CD4-positive, alpha-beta memory T cell (primary cell): Measurements from ENCODE around the gene PRR3. TPM values are rescaled to one million over a fixed set of nuclear protein-coding genes. Genes with fewer than 3 reads are reported as not detected.

Experiments
- CTCF ChIA-PET: fragments of 350-600 bp; sonication (Branson Sonifier 250); formaldehyde crosslinking; loops from one replicate; lab custom pipeline; 2021; ENCODE audit warnings: inconsistent platforms; ENCODE audit not compliant: partially characterized antibody; lab: Charles Lee
- POLR2A ChIA-PET: fragments of 350-600 bp; sonication (Branson Sonifier 250); formaldehyde crosslinking; loops from one replicate; lab custom pipeline; 2021; ENCODE audit not compliant: partially characterized antibody; lab: Charles Lee
- DNase-seq, 5 donors: peaks; one replicate each; pipeline versions ENCODE4 v3.0.0 to v3.0.0-alpha.2; 2020 to 2022; ENCODE audit warnings: mixed read lengths in 1 of 5
- H3K27ac ChIP-seq: one replicate; pipeline ENCODE4 v1.7.0; 2013; ENCODE audit warnings: low read depth, low read length
- H3K27me3 ChIP-seq: 2 replicates; pipeline ENCODE4 v1.7.0; 2013; ENCODE audit warnings: mild to moderate bottlenecking, low read length, moderate library complexity; ENCODE audit not compliant: insufficient read depth
- H3K36me3 ChIP-seq: 2 replicates; pipeline ENCODE4 v1.7.0; 2013; ENCODE audit warnings: mild to moderate bottlenecking, low read length, moderate library complexity; ENCODE audit not compliant: insufficient read depth
- H3K4me1 ChIP-seq: 2 replicates; pipeline ENCODE4 v1.7.0; 2013; ENCODE audit warnings: mild to moderate bottlenecking, low read length, moderate library complexity; ENCODE audit not compliant: insufficient read depth
- H3K4me3 ChIP-seq, 2 donors: one replicate each; pipeline ENCODE4 v1.7.0; 2013; ENCODE audit warnings: low read length in 2 of 2, mild to moderate bottlenecking in 1 of 2
- H3K9me3 ChIP-seq, 2 donors: one replicate each; pipeline ENCODE4 v1.7.0; 2013; ENCODE audit warnings: low read length in 2 of 2, control low read depth in 1 of 2; ENCODE audit not compliant: control insufficient read depth in 1 of 2
- H3K27ac Mint-ChIP-seq, 7 donors: one replicate each; pipeline ENCODE4 v1.8.0; 2020 to 2021; ENCODE audit warnings: mixed read lengths in 7 of 7, mild to moderate bottlenecking in 6 of 7, inconsistent platforms in 3 of 7, moderate library complexity in 3 of 7
- H3K27me3 Mint-ChIP-seq, 2 donors: one replicate each; pipeline ENCODE4 v1.8.0; 2020 to 2021; ENCODE audit warnings: mixed read lengths in 2 of 2
- H3K36me3 Mint-ChIP-seq, 2 donors: one replicate each; pipeline ENCODE4 v1.8.0; 2020 to 2021; ENCODE audit warnings: mixed read lengths in 2 of 2, inconsistent platforms in 1 of 2, mild to moderate bottlenecking in 1 of 2
- H3K4me1 Mint-ChIP-seq, 4 donors: one replicate each; pipeline ENCODE4 v1.8.0; 2020 to 2021; ENCODE audit warnings: mixed read lengths in 4 of 4, mild to moderate bottlenecking in 1 of 4
- H3K4me3 Mint-ChIP-seq, 8 donors: one replicate each; pipeline ENCODE4 v1.8.0; 2020 to 2021; ENCODE audit warnings: mixed read lengths in 8 of 8, mild to moderate bottlenecking in 7 of 8, moderate library complexity in 6 of 8, inconsistent platforms in 3 of 8
- H3K9me3 Mint-ChIP-seq, 8 donors: one replicate each; pipeline ENCODE4 v1.8.0; 2020 to 2021; ENCODE audit warnings: mixed read lengths in 8 of 8, mild to moderate bottlenecking in 5 of 8, inconsistent platforms in 3 of 8, moderate library complexity in 1 of 8
- intact Hi-C: fragments of 100-400 bp; cut with micrococcal nuclease; formaldehyde crosslinking; loops from one replicate; pipeline ENCODE4 v1.15.1; 2023
- polyA plus RNA-seq, 2 donors: library from polyadenylated mRNA; unstranded; fragments of 300-500 nt; fragmentation: Illumina TruSeq; gene quantifications; one replicate each; pipeline ENCODE4 v1.2.3, GENCODE V29; 2021
- total RNA-seq, 2 experiments: library from RNA; stranded (reverse); gene quantifications; one replicate each; pipeline ENCODE4 v1.2.3, GENCODE V29; 2021

Gene PRR3
- total and polyA plus RNA-seq, 4 experiments from 2014 or later = 4.3 to 29.1 (median 17.4) TPM

- H3K27me3 ChIP-seq = no peaks in the 10 kb centered on the region
- DNase-seq = no peak
- Mint-ChIP-seq H3K9me3 (peaks cover 0 to 4% (median 0%) of the 10 kb centered on the region in 8 donors), H3K4me3 (peak overlapping the region in 7 of 8 donors; percentile 51 to 100 (median 99)), H3K27me3 (no peaks in the 10 kb centered on the region), H3K4me1 (peaks cover 53 to 69% (median 63%) of the 10 kb centered on the region in 4 donors), H3K36me3 (peaks cover 18 to 43% of the 10 kb centered on the region in 2 donors), H3K27ac (peak overlapping the region; percentile 54 to 99 (median 92))
- H3K27ac ChIP-seq = peak overlapping the region; percentile 95
- no peaks in the 10 kb centered on the region for H3K9me3 ChIP-seq
- peaks cover 21% of the 10 kb centered on the region for H3K36me3 ChIP-seq
- H3K4me3 ChIP-seq = no peak overlapping the region
- H3K4me1 ChIP-seq = peaks cover 45% of the 10 kb centered on the region
- ChIA-PET CTCF (interaction anchor here (0.7 to 1.2 kb wide), 3 partner anchors 15 to 150 kb away, joined by 3 to 4 read pairs (median 4); no protein-coding TSS in a partner anchor), POLR2A (interaction anchor here (0.8 kb wide), 1 partner anchor 44 kb away, joined by 3 read pairs; the partner anchor contains the start of genes MRPS18B and PPP1R10)
- intact Hi-C loops = no loop called here
Observed at GRCh38 chr6:30573113-30573512, 16.0 kb downstream of the PRR3 start.

DNA sequence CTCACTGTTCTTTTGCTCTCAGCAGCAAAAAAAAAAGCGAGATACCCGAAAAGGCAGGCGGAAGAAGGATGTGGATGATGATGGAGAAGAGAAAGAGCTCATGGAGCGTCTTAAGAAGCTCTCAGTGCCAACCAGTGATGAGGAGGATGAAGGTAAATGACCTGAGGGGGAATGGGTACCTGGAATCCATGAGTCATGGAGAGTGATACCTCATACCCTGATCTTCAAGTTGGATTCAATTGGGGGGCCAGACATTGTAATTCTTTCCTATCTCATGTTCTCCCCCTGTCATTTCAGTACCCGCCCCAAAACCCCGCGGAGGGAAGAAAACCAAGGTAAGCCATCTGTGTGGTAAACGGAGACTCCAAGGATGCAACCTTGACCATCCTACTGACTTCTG lies 21.0 kb downstream of the PRR3 start:
- DNase-seq = no peak
- intact Hi-C loops = no loop called here
- no peaks in the 10 kb centered on the region for H3K9me3 Mint-ChIP-seq
- no peaks in the 10 kb centered on the region for H3K27me3 Mint-ChIP-seq
- ChIA-PET POLR2A (interaction anchor here (2.5 kb wide), 1 partner anchor 36 kb away, joined by 15 read pairs; no protein-coding TSS in a partner anchor), CTCF (interaction anchor here (1.4 to 1.9 kb wide), 7 partner anchors 17 to 127 kb away, joined by 3 to 16 read pairs (median 4); no protein-coding TSS in a partner anchor)
- no peak overlapping the region for H3K4me3 Mint-ChIP-seq
- no peaks in the 10 kb centered on the region for H3K27me3 ChIP-seq
- peaks cover 18% of the 10 kb centered on the region for H3K4me1 ChIP-seq
- H3K36me3 ChIP-seq = peaks cover 64% of the 10 kb centered on the region
- peaks cover 52 to 62% of the 10 kb centered on the region in 2 donors for H3K36me3 Mint-ChIP-seq
- no peaks in the 10 kb centered on the region for H3K9me3 ChIP-seq
- H3K27ac Mint-ChIP-seq = peak overlapping the region in 3 of 7 donors; percentile 32 to 70 (median 54)
- peaks cover 26 to 30% (median 27%) of the 10 kb centered on the region in 4 donors for H3K4me1 Mint-ChIP-seq
- H3K27ac ChIP-seq = no peak overlapping the region
- H3K4me3 ChIP-seq = no peak overlapping the region

DNA sequence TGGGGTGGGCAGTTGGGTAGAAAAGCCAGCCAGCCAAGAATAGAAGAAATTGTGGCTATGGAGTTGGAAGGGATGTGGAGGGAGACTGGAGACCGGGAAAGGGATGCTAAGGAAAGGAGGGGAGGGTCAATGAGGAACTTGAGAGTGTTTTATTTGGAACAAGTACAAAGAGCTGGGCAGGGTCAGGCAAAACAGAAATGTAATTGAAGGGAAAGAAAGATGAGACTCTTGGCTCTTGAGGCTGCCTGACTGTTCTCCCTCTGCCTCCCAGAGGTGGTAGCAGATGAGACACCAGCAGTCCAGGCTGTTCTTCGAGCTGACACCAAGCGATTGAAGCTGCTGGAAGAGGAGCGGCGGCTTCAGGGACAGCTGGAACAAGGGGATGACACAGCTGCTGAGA lies 26.8 kb downstream of the PRR3 start:
- Histone ChIP-seq H3K4me1 (no peaks in the 10 kb centered on the region), H3K4me3 (no peak overlapping the region), H3K27ac (no peak overlapping the region), H3K27me3 (no peaks in the 10 kb centered on the region), H3K9me3 (no peaks in the 10 kb centered on the region), H3K36me3 (peaks cover 86% of the 10 kb centered on the region)
- Mint-ChIP-seq H3K27me3 (no peaks in the 10 kb centered on the region), H3K4me1 (no peaks in the 10 kb centered on the region), H3K36me3 (peaks cover 58 to 77% of the 10 kb centered on the region in 2 donors), H3K27ac (peak overlapping the region in 3 of 7 donors; percentile 16 to 69 (median 54)), H3K4me3 (no peak overlapping the region), H3K9me3 (peaks cover 0 to 2% (median 0%) of the 10 kb centered on the region in 8 donors)
- intact Hi-C loops = no loop called here
- ChIA-PET POLR2A (interaction anchor here (1.1 to 2.0 kb wide), 3 partner anchors 13 to 133 kb away, joined by 3 to 6 read pairs (median 6); partner anchors contain the start of genes ABCF1 and MDC1), CTCF (interaction anchor here (1.4 to 8.2 kb wide), 2 partner anchors 14 to 26 kb away, joined by 3 to 55 read pairs; partner anchors contain the start of gene PRR3)
- DNase-seq = no peak

DNA sequence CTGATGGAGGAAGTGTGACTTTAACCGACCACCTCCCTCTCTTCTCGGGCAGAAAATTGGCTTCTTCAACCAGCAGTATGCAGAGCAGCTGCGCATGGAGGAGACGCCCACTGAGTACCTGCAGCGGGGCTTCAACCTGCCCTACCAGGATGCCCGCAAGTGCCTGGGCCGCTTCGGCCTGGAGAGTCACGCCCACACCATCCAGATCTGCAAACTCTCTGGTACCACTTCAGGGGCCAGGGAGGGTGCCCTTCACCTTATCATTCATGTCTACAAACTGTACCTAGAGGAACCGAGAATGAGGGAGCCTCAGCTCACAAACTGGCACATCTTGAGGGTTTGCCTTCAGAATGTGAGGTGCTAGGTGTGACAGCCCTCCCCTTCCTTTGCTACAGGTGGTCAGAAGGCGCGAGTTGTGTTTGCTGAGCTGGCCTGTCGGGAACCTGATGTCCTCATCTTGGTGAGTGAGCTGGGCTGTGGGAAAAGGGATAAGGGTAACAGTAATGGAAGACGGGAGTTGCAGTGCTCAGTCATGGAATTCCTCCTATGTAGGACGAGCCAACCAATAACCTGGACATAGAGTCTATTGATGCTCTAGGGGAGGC lies 32.8 kb downstream of the PRR3 start:
- CTCF ChIA-PET = interaction anchor here (1.1 to 8.2 kb wide), 5 partner anchors 8 to 108 kb away, joined by 3 to 55 read pairs (median 6); no protein-coding TSS in a partner anchor
- H3K36me3 Mint-ChIP-seq = peaks cover 55 to 67% of the 10 kb centered on the region in 2 donors
- peaks cover 0 to 6% (median 2%) of the 10 kb centered on the region in 4 donors for H3K4me1 Mint-ChIP-seq
- no peaks in the 10 kb centered on the region for H3K27me3 Mint-ChIP-seq
- Histone ChIP-seq H3K4me1 (no peaks in the 10 kb centered on the region), H3K27ac (no peak overlapping the region), H3K27me3 (no peaks in the 10 kb centered on the region), H3K36me3 (peaks cover 61% of the 10 kb centered on the region), H3K4me3 (no peak overlapping the region), H3K9me3 (no peaks in the 10 kb centered on the region)
- peak overlapping the region in 1 of 7 donors; percentile 22 for H3K27ac Mint-ChIP-seq
- DNase-seq = no peak
- H3K4me3 Mint-ChIP-seq = no peak overlapping the region
- POLR2A ChIA-PET = interaction anchor here (1.0 to 1.8 kb wide), 4 partner anchors 12 to 97 kb away, joined by 3 to 4 read pairs (median 3); no protein-coding TSS in a partner anchor
- H3K9me3 Mint-ChIP-seq = peaks cover 0 to 2% (median 0%) of the 10 kb centered on the region in 8 donors
- intact Hi-C loops = no loop called here

GRCh38 chr6:30590509-30590908 lies 33.4 kb downstream of the PRR3 start:
- peaks cover 0 to 2% (median 0%) of the 10 kb centered on the region in 8 donors for H3K9me3 Mint-ChIP-seq
- CTCF ChIA-PET = interaction anchor here (0.6 to 2.1 kb wide), 5 partner anchors 11 to 108 kb away, joined by 3 to 7 read pairs (median 5); no protein-coding TSS in a partner anchor

DNA sequence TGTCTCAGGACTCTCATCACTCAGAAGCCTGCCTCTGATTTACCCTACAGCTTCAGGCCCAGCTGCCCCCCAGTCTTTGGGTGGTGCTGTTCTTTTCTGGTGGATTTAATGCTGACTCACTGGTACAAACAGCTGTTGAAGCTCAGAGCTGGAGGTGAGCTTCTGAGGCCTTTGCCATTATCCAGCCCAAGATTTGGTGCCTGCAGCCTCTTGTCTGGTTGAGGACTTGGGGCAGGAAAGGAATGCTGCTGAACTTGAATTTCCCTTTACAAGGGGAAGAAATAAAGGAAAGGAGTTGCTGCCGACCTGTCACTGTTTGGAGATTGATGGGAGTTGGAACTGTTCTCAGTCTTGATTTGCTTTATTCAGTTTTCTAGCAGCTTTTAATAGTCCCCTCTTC lies 33.9 kb downstream of the PRR3 start:
- Mint-ChIP-seq H3K27ac (peak overlapping the region in 3 of 7 donors; percentile 30 to 86 (median 48)), H3K4me1 (peaks cover 0 to 7% (median 4%) of the 10 kb centered on the region in 4 donors), H3K36me3 (peaks cover 46 to 59% of the 10 kb centered on the region in 2 donors), H3K9me3 (peaks cover 0 to 2% (median 0%) of the 10 kb centered on the region in 8 donors), H3K4me3 (no peak overlapping the region), H3K27me3 (no peaks in the 10 kb centered on the region)
- H3K4me3 ChIP-seq = no peak overlapping the region
- POLR2A ChIA-PET = interaction anchor here (1.0 to 2.6 kb wide), 5 partner anchors 20 to 98 kb away, joined by 3 to 8 read pairs (median 3); no protein-coding TSS in a partner anchor
- H3K27me3 ChIP-seq = no peaks in the 10 kb centered on the region
- H3K4me1 ChIP-seq = no peaks in the 10 kb centered on the region
- CTCF ChIA-PET = interaction anchor here (0.6 to 2.1 kb wide), 6 partner anchors 10 to 126 kb away, joined by 3 to 7 read pairs (median 4); no protein-coding TSS in a partner anchor
- H3K27ac ChIP-seq = no peak overlapping the region
- H3K36me3 ChIP-seq = peaks cover 49% of the 10 kb centered on the region
- intact Hi-C loops = no loop called here
- no peak for DNase-seq
- H3K9me3 ChIP-seq = no peaks in the 10 kb centered on the region

More at GRCh38 chr6:30590509-30590908, 33.4 kb downstream of the PRR3 start:
- peak overlapping the region in 5 of 7 donors; percentile 25 to 86 (median 48) for H3K27ac Mint-ChIP-seq
- no peak overlapping the region for H3K27ac ChIP-seq
- H3K4me3 Mint-ChIP-seq = no peak overlapping the region
- peaks cover 50 to 63% of the 10 kb centered on the region in 2 donors for H3K36me3 Mint-ChIP-seq
- no peaks in the 10 kb centered on the region for H3K27me3 ChIP-seq
- no peaks in the 10 kb centered on the region for H3K27me3 Mint-ChIP-seq
- intact Hi-C loops = no loop called here
- no peak for DNase-seq
- H3K4me1 ChIP-seq = no peaks in the 10 kb centered on the region
- peaks cover 0 to 7% (median 4%) of the 10 kb centered on the region in 4 donors for H3K4me1 Mint-ChIP-seq
- H3K36me3 ChIP-seq = peaks cover 54% of the 10 kb centered on the region
- H3K4me3 ChIP-seq = no peak overlapping the region
- POLR2A ChIA-PET = interaction anchor here (1.0 to 2.6 kb wide), 5 partner anchors 11 to 98 kb away, joined by 3 to 8 read pairs (median 3); no protein-coding TSS in a partner anchor
- no peaks in the 10 kb centered on the region for H3K9me3 ChIP-seq
